M059J (cell line): ENCODE data around the gene PCAT6. TPM values are rescaled to one million over a fixed set of nuclear protein-coding genes. Genes with fewer than 3 reads are reported as not detected.

Source experiments
- DNase-seq: peaks from one replicate; pipeline ENCODE4 v3.0.0-alpha.2; 2012; ENCODE audit warnings: low read depth
- total RNA-seq: library from RNA; depleted of rRNA; stranded (reverse); fragments of >200 nt; shearing (Covaris generic); gene quantifications from 2 replicates; pipeline ENCODE4 v1.2.3, GENCODE V29; 2014; rRNA removed

Gene PCAT6
- total RNA-seq, 1 experiment from 2014 or later: 0.69 TPM

DNA sequence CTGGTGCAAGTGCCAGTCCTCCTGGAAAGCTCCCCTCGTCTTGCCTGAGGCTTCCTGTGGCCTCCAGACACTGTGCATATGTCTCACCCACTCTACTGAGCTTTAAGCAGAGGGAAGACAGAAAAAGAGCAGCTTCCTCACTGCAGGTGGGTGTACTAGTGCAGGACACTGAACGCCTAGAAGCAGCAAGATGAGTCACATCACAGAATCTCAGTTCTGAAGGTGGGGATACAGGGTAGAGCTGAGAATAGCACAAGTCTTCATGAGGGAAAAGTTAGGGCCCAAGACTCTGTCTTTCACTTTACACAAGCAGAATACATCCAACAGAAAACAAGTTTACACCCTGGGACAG is 37.4 kb downstream of the PCAT6 start:
- DNase-seq: no peak

DNA sequence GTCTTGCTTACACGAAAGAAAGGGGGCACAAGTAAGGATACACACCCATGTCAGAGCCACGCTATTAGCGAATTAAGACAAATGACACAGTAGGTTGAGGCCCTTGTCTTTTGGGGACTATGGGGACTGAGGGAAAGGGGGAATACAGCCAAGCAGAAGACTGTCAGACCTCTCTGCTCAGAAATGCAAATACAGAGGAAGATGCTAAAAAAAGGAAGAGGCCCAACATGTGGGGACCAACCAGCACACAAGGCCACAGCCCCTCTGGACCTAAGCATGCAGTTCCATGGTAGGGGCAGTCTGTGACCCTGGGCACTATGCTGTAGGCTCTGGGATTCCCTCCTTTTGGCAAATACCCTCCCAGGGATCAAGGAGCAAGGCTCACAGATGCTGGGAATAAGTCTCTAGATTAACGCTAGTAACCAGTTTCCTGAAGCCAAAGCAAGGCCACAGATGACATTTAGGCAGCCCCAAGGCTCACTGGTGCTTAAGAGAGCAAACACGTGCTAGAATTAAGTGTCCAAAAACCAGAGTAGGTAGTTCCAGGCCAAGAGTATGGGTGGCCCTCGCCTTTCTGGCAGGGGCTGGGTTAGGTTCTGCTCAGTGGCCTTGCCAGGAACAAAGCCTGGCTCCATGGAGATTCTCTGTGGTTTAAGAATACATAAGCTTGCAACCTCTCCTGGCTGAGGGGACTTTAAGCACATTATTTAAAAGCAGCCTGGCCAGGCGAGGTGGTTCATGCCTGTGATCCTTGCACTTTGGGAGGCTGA is 40.0 kb downstream of the PCAT6 start:
- no peak for DNase-seq

DNA sequence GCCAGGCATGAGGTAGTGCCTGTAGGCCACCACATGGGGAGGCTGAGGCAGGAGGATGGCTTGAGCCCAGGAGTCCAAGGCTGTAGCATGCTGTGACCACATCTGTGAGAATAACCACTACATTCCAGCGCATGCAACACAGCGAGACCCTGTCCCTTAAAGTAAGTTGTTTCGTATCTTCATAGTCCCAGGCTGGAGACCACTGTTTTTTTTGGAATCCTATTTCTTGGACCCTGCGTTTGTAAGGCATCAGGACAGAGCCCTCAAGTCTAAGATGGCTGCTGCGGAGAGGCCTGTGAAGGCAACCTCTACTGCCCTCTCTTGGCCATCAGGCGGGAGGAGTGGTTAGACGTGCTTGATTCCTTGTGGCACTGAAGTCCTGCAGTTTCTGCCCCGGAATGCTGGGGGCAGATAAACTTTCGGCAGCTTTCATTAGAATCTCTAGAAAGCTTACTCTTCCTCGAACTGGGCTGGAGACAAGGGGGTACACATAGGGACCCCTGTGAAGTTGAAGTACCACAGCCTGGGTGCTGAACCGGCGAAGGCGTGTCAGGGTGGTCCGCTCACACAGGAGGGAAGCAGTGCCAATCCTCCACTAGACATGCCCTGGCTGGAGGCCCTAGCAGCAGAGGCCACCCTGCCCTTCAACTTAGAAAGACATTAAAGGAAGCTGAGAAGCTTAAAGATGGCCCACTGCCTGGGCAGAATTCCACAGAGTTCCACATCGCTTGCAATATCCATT is 41.6 kb downstream of the PCAT6 start:
- peak; percentile 60 for DNase-seq

DNA sequence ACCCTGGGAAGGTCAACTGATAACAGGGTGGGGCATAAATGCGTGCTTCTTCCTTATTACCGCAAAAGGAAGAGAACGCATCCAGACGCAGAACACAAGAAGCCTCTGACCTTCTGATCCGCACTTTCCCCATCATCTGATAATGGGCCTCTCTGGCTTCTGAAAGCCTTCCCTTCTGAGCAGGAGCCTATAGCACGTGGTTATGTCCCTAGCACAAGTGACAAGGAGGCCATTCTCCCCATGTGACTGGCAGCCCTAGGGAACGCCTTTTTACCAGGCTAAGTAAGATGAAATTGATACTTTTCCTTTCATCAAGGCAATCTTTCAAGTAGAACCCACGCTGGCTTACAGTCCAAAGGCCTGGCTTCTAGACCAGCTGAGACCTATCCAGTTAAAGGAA is 44.0 kb downstream of the PCAT6 start:
- DNase-seq: no peak

DNA sequence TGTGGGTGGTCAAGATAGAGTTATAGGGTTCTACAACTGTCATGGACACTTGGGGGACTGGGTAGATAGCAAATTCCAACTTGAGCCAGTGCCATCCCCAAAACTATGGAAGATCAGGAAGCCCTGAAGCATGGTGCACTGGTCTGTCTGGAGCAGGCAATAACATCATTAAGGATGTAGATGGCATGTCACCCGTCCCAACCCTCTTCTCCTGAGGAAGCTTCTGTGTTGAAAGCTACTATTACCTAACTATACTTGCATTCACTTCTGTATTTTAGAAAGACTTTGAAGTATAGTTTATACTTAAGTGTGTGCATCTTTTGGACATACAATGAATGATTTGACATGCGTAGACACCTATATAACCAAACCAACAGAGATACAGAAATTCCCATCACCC is 45.3 kb downstream of the PCAT6 start:
- DNase-seq: no peak

DNA sequence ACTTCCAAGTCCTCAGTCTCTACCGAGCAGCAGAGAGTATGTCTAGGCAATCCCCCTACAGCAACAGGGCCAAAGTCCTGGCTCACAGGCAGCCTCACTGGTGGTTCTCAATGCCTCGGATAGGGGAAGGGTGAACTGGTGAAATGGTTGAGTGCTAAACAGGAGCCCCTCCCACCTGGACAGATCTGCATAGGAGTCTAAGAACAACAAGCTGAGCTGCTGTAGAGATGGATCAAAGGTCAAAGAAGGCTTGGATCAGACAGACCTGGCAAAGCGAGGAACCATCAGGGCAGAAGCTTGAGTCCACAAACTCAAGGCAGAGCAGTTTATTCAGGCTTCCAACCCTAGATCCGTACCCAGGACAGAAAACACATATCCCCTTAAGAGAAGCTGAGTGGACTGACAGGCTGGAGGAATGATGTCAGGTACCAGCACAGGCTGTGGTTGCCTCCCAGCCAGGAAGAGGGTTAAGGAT is 46.4 kb downstream of the PCAT6 start:
- no peak for DNase-seq

DNA sequence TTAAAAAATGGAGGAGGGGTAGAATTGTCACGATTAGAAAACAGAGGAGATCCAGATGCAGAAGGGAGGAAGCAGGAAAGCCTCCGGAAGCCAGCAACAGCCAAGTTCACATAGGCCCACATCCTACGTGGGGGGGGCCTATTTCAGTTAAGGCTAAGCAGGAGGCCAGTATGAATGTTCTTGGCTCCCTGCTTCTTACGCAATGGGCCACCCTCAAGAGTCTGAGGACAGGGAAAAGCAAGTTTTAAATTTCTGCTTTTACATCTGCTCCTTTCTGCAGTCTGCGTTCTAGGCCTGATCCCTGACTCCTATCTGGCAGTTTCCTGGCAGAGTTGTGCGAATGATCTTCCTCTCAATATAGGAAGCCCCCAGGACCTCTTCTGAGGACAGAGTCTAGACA is 47.6 kb downstream of the PCAT6 start:
- no peak for DNase-seq

DNA sequence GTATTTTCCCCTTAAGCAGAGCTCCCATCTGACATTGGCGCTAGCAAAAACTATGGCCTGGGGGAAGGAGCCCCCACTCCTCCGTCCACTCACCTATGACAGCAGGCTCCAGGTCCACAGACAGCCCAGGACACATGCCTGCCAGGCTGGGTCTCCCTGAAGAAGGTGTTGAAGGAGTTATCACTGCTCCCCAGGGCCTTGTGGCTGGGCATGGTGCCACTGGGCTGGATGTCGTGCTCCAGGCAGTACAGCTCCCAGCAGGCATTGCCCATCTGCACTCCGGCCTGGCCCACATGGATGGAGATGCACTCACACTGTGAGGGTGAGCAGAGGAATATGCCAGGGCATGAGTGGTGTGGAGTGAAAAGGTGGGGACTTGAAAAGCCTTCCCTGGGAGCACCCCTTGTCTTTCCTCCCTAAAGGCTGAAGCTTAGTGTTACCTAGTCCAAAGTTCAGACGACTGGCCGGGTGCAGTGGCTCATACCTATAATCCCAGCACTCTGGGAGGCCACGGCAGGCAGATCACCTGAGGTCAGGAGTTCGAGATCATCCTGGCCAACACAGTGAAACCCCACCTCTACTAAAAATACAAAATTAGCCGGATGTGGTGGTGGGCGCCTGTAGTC is 48.1 kb downstream of the PCAT6 start:
- DNase-seq: no peak

DNA sequence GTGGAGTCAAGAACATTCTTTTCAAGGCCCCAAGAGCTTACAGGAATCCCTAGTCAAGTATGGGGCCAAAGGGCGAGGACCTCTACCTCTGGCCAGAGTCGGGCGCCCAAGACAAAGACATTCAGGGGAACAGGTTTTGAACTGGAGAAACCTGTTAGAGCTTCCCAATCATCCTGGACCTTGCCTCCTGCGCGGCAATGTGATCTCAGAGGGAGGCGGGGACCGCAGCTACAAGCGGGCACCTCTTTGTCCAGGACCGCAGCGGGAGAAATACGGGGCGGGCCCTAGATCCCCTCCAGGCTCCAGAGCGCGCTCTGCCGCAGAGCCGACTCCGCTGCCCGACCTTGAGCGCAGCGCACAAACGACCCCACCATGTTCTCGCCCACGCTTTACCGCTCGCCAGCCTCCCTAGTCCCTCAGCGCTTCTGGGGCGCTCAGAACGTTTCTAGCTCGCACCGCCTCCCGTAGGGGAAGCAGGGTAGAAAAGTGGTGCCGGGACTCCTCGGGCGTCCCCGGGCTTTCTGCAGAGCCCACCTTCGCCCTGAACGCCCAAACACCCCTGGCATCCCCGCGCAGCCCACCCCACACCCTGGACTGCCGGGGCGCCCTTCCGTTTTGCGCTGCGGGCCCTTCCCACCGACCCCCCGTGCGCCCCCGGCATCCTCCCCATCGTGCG is 50.1 kb downstream of the PCAT6 start:
- DNase-seq: peak; percentile 60

Other genes starting within 250 kb of the PCAT6 start
- not detected in 2 replicates for gene SYT2, start 100.5 kb upstream of the PCAT6 start, total RNA-seq
- gene KDM5B, start 2.5 kb upstream of the PCAT6 start, total RNA-seq: 47.0 and 61.0 TPM in 2 replicates
- gene RABIF, start 78.2 kb downstream of the PCAT6 start, total RNA-seq: 10.0 and 11.7 TPM in 2 replicates
- gene KLHL12, start 116.3 kb downstream of the PCAT6 start, total RNA-seq: 26.3 and 26.4 TPM in 2 replicates
- gene ADIPOR1, start 147.4 kb downstream of the PCAT6 start, total RNA-seq: 149 and 150 TPM in 2 replicates
- 34.8 and 46.5 TPM in 2 replicates for gene CYB5R1, start 156.3 kb downstream of the PCAT6 start, total RNA-seq
- 84.6 and 99.6 TPM in 2 replicates for gene TMEM183A, start 196.4 kb downstream of the PCAT6 start, total RNA-seq
- gene PPFIA4, start 215.5 kb downstream of the PCAT6 start, total RNA-seq: 2.5 and 12.1 TPM in 2 replicates